Calu3 (cell line): ENCODE data around the gene TNS2. TPM values are rescaled to one million over a fixed set of nuclear protein-coding genes. Genes with fewer than 3 reads are reported as not detected.
"Not testable (repeated sequence)": the region's sequence is repeated elsewhere in the genome, so short reads cannot be mapped to it uniquely, and the experiment has no call there.

ENCODE experiments used
- BruUV-seq: library from RNA; stranded (reverse); fragments of 400-500 nt; replicated peaks from 2 replicates; lab custom pipeline; 2021; lab: Mats Ljungman, UMichigan
- CTCF ChIA-PET: fragments of 300-600 bp; sonication (Branson Sonifier 250); formaldehyde crosslinking; loops from one replicate; lab custom pipeline; 2022; ENCODE audit warnings: antibody characterized with exemption; lab: Charles Lee
- DNase-seq: peaks from one replicate; pipeline ENCODE4 v3.0.0; 2022
- H3K27ac Mint-ChIP-seq: one replicate; pipeline ENCODE4 v1.8.0; 2022; ENCODE audit warnings: mixed read lengths; ENCODE audit not compliant: unreplicated experiment
- H3K27me3 Mint-ChIP-seq: one replicate; pipeline ENCODE4 v1.8.0; 2022; ENCODE audit warnings: mixed read lengths; ENCODE audit not compliant: unreplicated experiment
- H3K36me3 Mint-ChIP-seq: one replicate; pipeline ENCODE4 v1.8.0; 2022; ENCODE audit warnings: mild to moderate bottlenecking, moderate library complexity, mixed read lengths; ENCODE audit not compliant: insufficient read depth, unreplicated experiment
- H3K4me1 Mint-ChIP-seq: one replicate; pipeline ENCODE4 v1.8.0; 2022; ENCODE audit warnings: mild to moderate bottlenecking, low read depth, mixed read lengths; ENCODE audit not compliant: unreplicated experiment
- H3K4me3 Mint-ChIP-seq: one replicate; pipeline ENCODE4 v1.8.0; 2022; ENCODE audit warnings: mild to moderate bottlenecking, low read depth, moderate library complexity, mixed read lengths; ENCODE audit not compliant: unreplicated experiment
- H3K9me3 Mint-ChIP-seq: one replicate; pipeline ENCODE4 v1.8.0; 2022; ENCODE audit warnings: low read depth, mixed read lengths; ENCODE audit not compliant: unreplicated experiment
- CTCF ChIP-seq: fragments of 200-600 bp; IDR thresholded peaks from one replicate; pipeline ENCODE4 v1.8.0; 2022; ENCODE audit warnings: antibody characterized with exemption; ENCODE audit not compliant: unreplicated experiment
- intact Hi-C: fragments of 100-400 bp; cut with micrococcal nuclease; formaldehyde crosslinking; loops from one replicate; pipeline ENCODE4 v1.10.0; 2022; ENCODE audit not compliant: unreplicated experiment
- total RNA-seq: library from RNA; stranded (reverse); gene quantifications from 2 replicates; pipeline ENCODE4 v1.2.3, GENCODE V29; 2022

TNS2 gene
- total RNA-seq, 1 experiment from 2014 or later, result 1.3 TPM

DNA sequence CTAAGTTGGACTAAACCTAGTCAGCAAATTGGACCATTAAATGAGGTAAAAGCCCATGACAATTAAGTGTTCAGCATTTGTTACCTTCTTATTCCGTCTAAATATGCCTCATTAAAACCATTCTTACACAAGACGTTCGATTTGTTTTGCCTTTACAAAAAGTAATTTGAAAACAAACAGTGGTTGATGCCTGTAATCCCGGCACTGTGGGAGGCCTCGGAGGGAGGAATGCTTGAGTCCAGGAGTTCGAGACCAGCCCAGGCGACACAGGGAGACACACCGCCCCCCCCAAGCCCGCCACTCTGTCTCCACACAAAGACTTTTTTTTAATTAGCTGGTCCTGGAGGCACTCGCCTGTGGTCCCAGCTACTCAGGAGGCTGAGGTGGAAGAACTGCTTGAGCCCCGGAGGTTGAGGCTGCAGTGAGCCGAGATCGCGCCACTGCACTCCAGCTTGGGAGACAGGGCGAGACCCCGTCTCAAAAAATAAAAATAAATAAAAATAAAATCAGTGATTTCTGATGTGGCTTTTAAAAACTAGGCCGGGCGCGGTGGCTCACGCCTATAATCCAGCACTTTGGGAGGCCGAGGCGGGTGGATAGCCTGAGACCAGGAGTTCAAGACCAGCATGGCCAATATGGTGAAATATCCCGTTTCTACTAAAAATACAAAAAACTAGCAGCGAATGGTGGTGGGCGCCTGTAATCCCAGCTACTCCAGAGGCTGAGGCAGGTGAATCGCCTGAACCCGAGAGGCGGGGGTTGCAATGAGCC lies 44.5 kb upstream of the TNS2 start:
- no peak for TF ChIP-seq CTCF
- Mint-ChIP-seq H3K27ac (peak overlapping the region; percentile 94), H3K27me3 (no peaks in the 10 kb centered on the region), H3K9me3 (no peaks in the 10 kb centered on the region), H3K4me3 (peak overlapping the region; percentile 95), H3K4me1 (peaks cover 23% of the 10 kb centered on the region), H3K36me3 (peaks cover 49% of the 10 kb centered on the region)
- DNase-seq, result no peak
- intact Hi-C loops, result no loop called here
- BruUV-seq, result TSS peak; percentile 90
- CTCF ChIA-PET, result interaction anchor here (0.5 to 1.2 kb wide), 6 partner anchors 11 to 858 kb away, joined by 3 to 5 read pairs (median 4); partner anchors contain the start of gene SPRYD3

GRCh38 chr12:53005986-53006809 lies 43.7 kb upstream of the TNS2 start, which contains the start of gene EIF4B:
Gene EIF4B, plus strand, starts transcription at chr12:53006456. Its CDS starts 28 bp downstream, at chr12:53006484.
- DNase-seq, result peak; percentile 98
- intact Hi-C loops, result loop anchor here (2.0 kb wide), 1 partner anchor 13 kb away; no protein-coding TSS in a partner anchor
- peaks cover 51% of the 10 kb centered on the region for H3K36me3 Mint-ChIP-seq
- peak within 1 kb of the TSS; percentile 95 for H3K4me3 Mint-ChIP-seq
- CTCF ChIA-PET, result interaction anchor here (0.5 to 1.2 kb wide), 7 partner anchors 11 to 859 kb away, joined by 3 to 6 read pairs (median 4); partner anchors contain the start of gene SPRYD3
- peak within 1 kb of the TSS; percentile 94 for H3K27ac Mint-ChIP-seq
- no TSS peak for BruUV-seq
- no peaks in the 10 kb centered on the region for H3K27me3 Mint-ChIP-seq
- TF ChIP-seq CTCF, result no peak
- peaks cover 23% of the 10 kb centered on the region for H3K4me1 Mint-ChIP-seq
- no peaks in the 10 kb centered on the region for H3K9me3 Mint-ChIP-seq

GRCh38 chr12:53006810-53007309 lies 43.0 kb upstream of the TNS2 start:
- Mint-ChIP-seq H3K9me3 (no peaks in the 10 kb centered on the region), H3K4me3 (peak overlapping the region; percentile 95), H3K36me3 (peaks cover 51% of the 10 kb centered on the region), H3K27ac (peak overlapping the region; percentile 94), H3K4me1 (peaks cover 23% of the 10 kb centered on the region), H3K27me3 (no peaks in the 10 kb centered on the region)
- peak; percentile 70 for DNase-seq
- TF ChIP-seq CTCF, result no peak
- CTCF ChIA-PET, result interaction anchor here (0.7 to 1.3 kb wide), 4 partner anchors 22 to 860 kb away, joined by 3 to 6 read pairs (median 4); no protein-coding TSS in a partner anchor
- intact Hi-C loops, result loop anchor here (2.0 kb wide), 1 partner anchor 14 kb away; no protein-coding TSS in a partner anchor
- BruUV-seq, result no TSS peak

- no TSS peak for BruUV-seq
Measured at GRCh38 chr12:53007343-53007742, 42.5 kb upstream of the TNS2 start.

GRCh38 chr12:53008760-53009159 lies 41.1 kb upstream of the TNS2 start:
- CTCF ChIA-PET, BruUV-seq, intact Hi-C loops, H3K27me3 Mint-ChIP-seq, DNase-seq, H3K27ac Mint-ChIP-seq, H3K9me3 Mint-ChIP-seq: not testable (repeated sequence)
- Mint-ChIP-seq H3K4me3 (peak overlapping the region; percentile 95), H3K4me1 (peaks cover 23% of the 10 kb centered on the region), H3K36me3 (peaks cover 57% of the 10 kb centered on the region)

More at GRCh38 chr12:53007343-53007742, 42.5 kb upstream of the TNS2 start:
- H3K27me3 Mint-ChIP-seq, result no peaks in the 10 kb centered on the region
- peak overlapping the region; percentile 94 for H3K27ac Mint-ChIP-seq
- no peak for TF ChIP-seq CTCF
- no peaks in the 10 kb centered on the region for H3K9me3 Mint-ChIP-seq
- H3K4me1 Mint-ChIP-seq, result peaks cover 23% of the 10 kb centered on the region
- intact Hi-C loops, result loop anchor here (2.0 kb wide), 1 partner anchor 15 kb away; no protein-coding TSS in a partner anchor
- CTCF ChIA-PET, result interaction anchor here (1.3 kb wide), 1 partner anchor 23 kb away, joined by 3 read pairs; no protein-coding TSS in a partner anchor
- peaks cover 51% of the 10 kb centered on the region for H3K36me3 Mint-ChIP-seq
- H3K4me3 Mint-ChIP-seq, result peak overlapping the region; percentile 95
- no peak for DNase-seq
